Hippocampal formation (tissue), 2 donors: ENCODE measurements around the gene RBPJL.

Experiments
- DNase-seq, 2 donors: peaks; one replicate each; lab custom pipeline; 2025; lab: John Stamatoyannopoulos, UW

Gene RBPJL

DNA sequence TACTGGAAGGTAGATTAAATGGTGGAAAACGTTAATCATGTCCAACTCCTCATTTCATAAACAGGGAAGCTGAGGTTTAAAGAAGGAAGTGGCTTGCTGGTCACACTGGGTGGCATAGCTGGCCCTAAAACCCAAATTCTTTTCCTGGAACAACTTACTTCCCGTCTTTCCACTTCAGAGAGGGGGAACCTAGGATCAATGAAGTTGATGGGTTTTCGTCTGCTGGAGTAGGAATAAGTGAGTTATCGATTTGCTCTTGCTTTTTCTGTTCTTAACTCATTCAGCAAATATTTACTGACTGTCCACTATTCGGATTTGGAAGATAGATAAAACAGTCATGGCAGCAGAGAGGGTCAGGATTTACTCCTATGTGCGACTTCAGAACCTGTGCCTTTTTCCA, 55.2 kb downstream of the RBPJL start:
- no peak for DNase-seq

- DNase-seq: peak; percentile 97
Observed at GRCh38 chr20:45362804-45363610, 56.4 kb downstream of the RBPJL start, which contains the start of gene SYS1. Gene SYS1 (plus strand): TSS chr20:45363156. CDS start chr20:45363532, 376 bp downstream.

DNA sequence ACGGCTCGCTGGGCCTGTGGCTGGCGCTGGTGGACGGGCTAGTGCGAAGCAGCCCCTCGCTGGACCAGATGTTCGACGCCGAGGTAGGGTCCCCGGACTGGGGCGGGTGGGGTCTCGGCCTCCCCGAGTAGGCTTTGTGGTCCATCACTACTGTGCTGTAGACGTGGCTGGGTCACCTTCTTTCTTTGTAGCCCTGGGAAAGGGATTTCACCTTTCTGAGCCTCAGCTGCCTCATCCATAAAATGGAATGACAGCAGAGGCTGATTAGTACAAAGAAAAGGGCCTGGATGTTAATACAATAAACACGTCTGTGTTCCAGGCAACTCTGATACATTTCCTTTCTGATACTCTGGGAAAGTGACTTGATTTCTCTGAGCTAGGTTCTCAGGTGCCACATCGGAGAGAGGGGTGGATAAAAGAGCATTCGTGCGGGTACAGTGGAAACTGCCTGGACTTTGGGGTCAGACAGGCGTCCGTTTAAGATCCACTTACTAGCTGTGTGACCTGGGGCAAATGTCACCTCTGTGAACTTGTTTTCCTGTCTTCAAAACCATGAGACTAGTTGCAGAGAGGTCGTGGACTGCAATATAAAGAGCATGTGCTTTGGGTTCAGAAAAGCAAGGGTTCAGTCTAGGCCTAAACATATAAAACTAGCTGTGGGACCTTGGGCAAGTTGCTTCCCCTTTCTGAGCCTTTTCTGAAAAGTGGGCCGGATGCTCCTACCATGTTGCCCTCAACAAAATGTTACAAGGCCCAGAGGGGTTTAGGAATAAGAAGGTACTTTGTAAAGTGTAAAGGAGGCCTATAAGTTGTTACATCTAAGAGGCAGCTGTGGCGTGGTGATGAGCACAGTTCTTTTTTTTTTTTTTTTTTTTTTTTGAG, 57.2 kb downstream of the RBPJL start:
- no peak for DNase-seq

DNA sequence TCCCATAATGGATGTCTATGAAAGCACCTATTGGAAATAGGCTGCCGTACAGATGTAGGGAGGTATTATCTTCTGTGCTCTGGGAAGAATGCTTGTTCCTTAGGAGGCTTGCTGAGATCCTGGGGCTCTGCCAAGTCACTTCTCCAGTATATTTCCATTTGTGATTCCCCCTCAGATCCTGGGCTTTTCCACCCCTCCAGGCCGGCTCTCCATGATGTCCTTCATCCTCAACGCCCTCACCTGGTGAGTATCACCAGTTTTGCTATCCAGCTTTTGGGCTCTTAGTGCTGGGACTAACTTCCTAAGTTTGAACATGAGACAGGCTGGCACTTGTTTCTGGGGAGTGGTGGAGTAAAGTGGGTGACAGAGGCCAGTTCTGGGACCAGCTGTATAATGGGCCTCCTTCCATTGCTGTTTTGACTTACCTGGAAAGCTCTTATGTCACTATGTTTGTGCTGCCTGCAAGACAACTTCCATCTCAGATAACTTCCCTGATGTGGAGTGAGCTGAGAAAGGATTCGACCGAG, 58.9 kb downstream of the RBPJL start:
- DNase-seq: no peak

- DNase-seq: no peak
Observed at GRCh38 chr20:45366192-45366591, 59.6 kb downstream of the RBPJL start.

GRCh38 chr20:45366631-45367030, 60.0 kb downstream of the RBPJL start:
- DNase-seq: no peak

- DNase-seq: no peak
Observed at GRCh38 chr20:45367126-45367525, 60.5 kb downstream of the RBPJL start.
